ENCODE measurements around the gene CTXND1. TPM values are rescaled to one million over a fixed set of nuclear protein-coding genes. Genes with fewer than 3 reads are reported as not detected.

The CTXND1 gene
- total RNA-seq, 6 experiments from 2014 or later, result 2.7 to 10.1 (median 4.5) TPM

GRCh38 chr15:80272987-80273386 lies 21.0 kb upstream of the CTXND1 start:
- 60% methylated on average over 1 of the region's 2 CpGs for whole genome bisulfite sequencing (ENCODE audit: insufficient coverage, low coverage, low lambda C conversion rate, missing lambda C conversion rate)
- H3K4me3 ChIP-seq, result no peak overlapping the region
- DNase-seq (no peak), ATAC-seq (no peak)
- TF ChIP-seq, protein P1, sequence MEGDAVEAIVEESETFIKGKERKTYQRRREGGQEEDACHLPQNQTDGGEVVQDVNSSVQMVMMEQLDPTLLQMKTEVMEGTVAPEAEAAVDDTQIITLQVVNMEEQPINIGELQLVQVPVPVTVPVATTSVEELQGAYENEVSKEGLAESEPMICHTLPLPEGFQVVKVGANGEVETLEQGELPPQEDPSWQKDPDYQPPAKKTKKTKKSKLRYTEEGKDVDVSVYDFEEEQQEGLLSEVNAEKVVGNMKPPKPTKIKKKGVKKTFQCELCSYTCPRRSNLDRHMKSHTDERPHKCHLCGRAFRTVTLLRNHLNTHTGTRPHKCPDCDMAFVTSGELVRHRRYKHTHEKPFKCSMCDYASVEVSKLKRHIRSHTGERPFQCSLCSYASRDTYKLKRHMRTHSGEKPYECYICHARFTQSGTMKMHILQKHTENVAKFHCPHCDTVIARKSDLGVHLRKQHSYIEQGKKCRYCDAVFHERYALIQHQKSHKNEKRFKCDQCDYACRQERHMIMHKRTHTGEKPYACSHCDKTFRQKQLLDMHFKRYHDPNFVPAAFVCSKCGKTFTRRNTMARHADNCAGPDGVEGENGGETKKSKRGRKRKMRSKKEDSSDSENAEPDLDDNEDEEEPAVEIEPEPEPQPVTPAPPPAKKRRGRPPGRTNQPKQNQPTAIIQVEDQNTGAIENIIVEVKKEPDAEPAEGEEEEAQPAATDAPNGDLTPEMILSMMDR (IDR thresholded peaks at IDR 0.05), result no peak
- no peak for TF ChIP-seq POLR2A (IDR thresholded peaks at IDR 0.05)
- H3K4me1 ChIP-seq, result no peaks in the 10 kb centered on the region
- intact Hi-C loops (cut with DNase I), result no loop called here
- no peak overlapping the region for H3K27ac ChIP-seq
- H3K36me3 ChIP-seq, result no peaks in the 10 kb centered on the region
- H3K27me3 ChIP-seq, result no peaks in the 10 kb centered on the region
- H3K9me3 ChIP-seq, result no peaks in the 10 kb centered on the region

DNA sequence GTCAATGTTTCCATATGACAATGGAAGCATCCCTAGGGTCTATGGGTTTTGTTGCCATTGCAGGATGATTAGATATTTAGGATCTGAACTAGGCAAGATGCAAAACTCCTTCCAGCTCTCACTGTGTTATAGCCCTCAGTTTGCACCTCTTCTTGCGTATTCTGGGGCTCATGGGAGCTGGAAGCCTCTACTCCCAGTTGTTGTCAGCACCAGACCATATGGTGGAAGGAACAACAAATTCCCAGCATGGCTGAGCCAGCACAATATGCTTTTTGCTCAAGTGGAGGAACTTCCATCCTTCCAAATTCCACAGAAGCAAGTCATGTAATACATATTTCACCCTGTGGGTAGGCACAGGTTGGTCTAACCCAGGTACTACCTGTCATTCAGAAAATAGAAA lies 18.5 kb upstream of the CTXND1 start:
- no peak for TF ChIP-seq POLR2A (IDR thresholded peaks at IDR 0.05)
- TF ChIP-seq, protein P1 (IDR thresholded peaks at IDR 0.05), result no peak
- no peaks in the 10 kb centered on the region for H3K27me3 ChIP-seq
- WGBS (ENCODE audit: insufficient coverage, low coverage, low lambda C conversion rate, missing lambda C conversion rate), result 80% methylated on average over 1 of the region's 1 CpG
- H3K27ac ChIP-seq, result no peak overlapping the region
- intact Hi-C loops (cut with DNase I), result no loop called here
- H3K36me3 ChIP-seq, result no peaks in the 10 kb centered on the region
- DNase-seq (no peak), ATAC-seq (no peak)
- H3K4me1 ChIP-seq, result no peaks in the 10 kb centered on the region
- H3K9me3 ChIP-seq, result no peaks in the 10 kb centered on the region
- no peak overlapping the region for H3K4me3 ChIP-seq

DNA sequence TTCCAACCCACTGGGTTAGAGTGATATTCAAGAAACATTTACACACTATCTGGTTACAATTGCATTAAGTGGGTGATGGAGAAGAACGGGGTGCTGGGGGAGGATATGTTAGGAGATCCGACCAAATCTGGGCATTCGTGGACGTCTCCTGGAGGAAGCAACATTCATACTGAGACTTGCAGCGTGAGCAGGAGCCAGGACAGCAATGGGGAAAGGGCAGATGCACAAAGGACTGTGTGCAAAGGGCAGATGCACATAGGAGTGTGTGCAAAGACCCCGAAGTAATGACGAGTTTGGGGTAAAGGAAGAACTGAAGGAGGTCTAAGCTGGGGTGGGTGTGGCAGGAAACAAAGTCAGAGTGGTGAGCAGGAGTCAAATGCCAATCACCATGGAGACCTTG lies 16.1 kb upstream of the CTXND1 start:
- no peaks in the 10 kb centered on the region for H3K9me3 ChIP-seq
- H3K36me3 ChIP-seq, result no peaks in the 10 kb centered on the region
- TF ChIP-seq, protein P1 (IDR thresholded peaks at IDR 0.05), result no peak
- no peak for TF ChIP-seq POLR2A (IDR thresholded peaks at IDR 0.05)
- H3K4me1 ChIP-seq, result no peaks in the 10 kb centered on the region
- H3K27me3 ChIP-seq, result no peaks in the 10 kb centered on the region
- DNase-seq (no peak), ATAC-seq (no peak)
- intact Hi-C loops (cut with DNase I), result no loop called here
- 54% methylated on average over 7 of the region's 7 CpGs for WGBS (ENCODE audit: insufficient coverage, low coverage, low lambda C conversion rate, missing lambda C conversion rate)
- no peak overlapping the region for H3K27ac ChIP-seq
- no peak overlapping the region for H3K4me3 ChIP-seq

DNA sequence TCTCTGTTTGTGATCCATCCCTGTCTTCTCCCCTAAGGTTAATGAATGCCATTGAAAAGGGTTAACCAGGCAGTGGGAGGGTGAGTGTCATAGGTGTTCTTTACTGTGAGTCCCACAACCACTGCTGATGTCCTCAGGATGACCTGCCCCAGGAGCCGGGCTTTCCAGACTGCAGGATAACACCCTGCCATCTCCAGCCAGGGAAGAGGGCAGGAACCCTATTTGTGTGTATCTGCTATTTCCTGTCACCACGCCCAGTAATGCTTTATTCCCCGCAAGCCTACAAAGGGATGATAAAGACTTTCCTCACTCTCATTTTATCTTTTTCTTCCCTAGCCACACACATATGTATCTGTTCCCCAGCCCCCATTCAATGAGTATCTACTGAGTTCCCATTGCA lies 15.6 kb upstream of the CTXND1 start:
- ATAC-seq (no peak), DNase-seq (no peak)
- Histone ChIP-seq H3K27ac (no peak overlapping the region), H3K9me3 (no peaks in the 10 kb centered on the region), H3K27me3 (no peaks in the 10 kb centered on the region), H3K36me3 (no peaks in the 10 kb centered on the region), H3K4me1 (no peaks in the 10 kb centered on the region), H3K4me3 (no peak overlapping the region)
- intact Hi-C loops (cut with DNase I), result no loop called here
- no peak for TF ChIP-seq POLR2A (IDR thresholded peaks at IDR 0.05)
- TF ChIP-seq, protein P1 (IDR thresholded peaks at IDR 0.05), result no peak
- 50% methylated on average over 3 of the region's 3 CpGs for WGBS (ENCODE audit: insufficient coverage, low coverage, low lambda C conversion rate, missing lambda C conversion rate)

DNA sequence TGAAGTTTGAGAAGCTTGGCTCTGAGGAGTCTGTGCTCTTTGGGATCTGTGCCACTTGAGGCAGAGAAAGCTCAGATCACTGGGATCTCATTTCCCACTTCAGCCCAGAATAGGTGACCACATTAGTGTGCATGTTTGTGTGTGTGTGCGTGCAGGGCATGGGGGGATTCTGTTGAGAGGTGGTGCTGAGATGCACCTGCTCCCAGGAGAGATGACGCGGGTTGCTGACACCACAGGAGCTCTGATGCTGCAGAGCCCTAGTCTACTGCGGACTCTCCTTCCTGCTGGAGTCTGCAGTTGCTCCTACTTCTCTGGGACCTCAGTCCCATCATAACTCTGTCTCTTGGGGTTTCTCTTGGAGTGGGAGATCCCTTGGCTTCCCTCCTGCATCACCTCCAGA lies 14.7 kb upstream of the CTXND1 start:
- WGBS (ENCODE audit: insufficient coverage, low coverage, low lambda C conversion rate, missing lambda C conversion rate), result 89% methylated on average over 3 of the region's 4 CpGs
- DNase-seq, result no peak
- no peaks in the 10 kb centered on the region for H3K27me3 ChIP-seq
- H3K27ac ChIP-seq, result no peak overlapping the region
- intact Hi-C loops (cut with DNase I), result no loop called here
- TF ChIP-seq POLR2A (IDR thresholded peaks at IDR 0.05), result no peak
- TF ChIP-seq, protein P1 (IDR thresholded peaks at IDR 0.05), result no peak
- H3K4me1 ChIP-seq, result no peaks in the 10 kb centered on the region
- no peak for ATAC-seq
- H3K36me3 ChIP-seq, result no peaks in the 10 kb centered on the region
- H3K9me3 ChIP-seq, result no peaks in the 10 kb centered on the region
- no peak overlapping the region for H3K4me3 ChIP-seq

Measured in right lobe of liver (tissue), 6 donors.